Natural killer cell (primary cell): ENCODE measurements around the gene WDR86. TPM values are rescaled to one million over a fixed set of nuclear protein-coding genes. Genes with fewer than 3 reads are reported as not detected.
A peak's percentile ranks its signal among the peaks of the same experiment; 100 is the strongest.

Source experiments
- ATAC-seq, 3 donors: fragments of 150-1000 bp in 2 of 3; fragments of 200-7000 bp in 1 of 3; cut with Tn5 transposase; 1 replicate in 1 of 3; 2 replicates in 2 of 3; pipeline ENCODE4 v1.10.0; 2021; ENCODE audit warnings: mild to moderate bottlenecking in 2 of 3, moderate library complexity in 2 of 3
- DNase-seq, 2 donors: peaks; one replicate each; pipeline versions ENCODE4 v3.0.0 to v3.0.0-alpha.2; 2013 to 2021; ENCODE audit warnings: mixed read lengths in 1 of 2
- H3K27ac ChIP-seq: one replicate; pipeline ENCODE4 v1.5.1; 2013; ENCODE audit warnings: mild to moderate bottlenecking, low read length
- H3K27me3 ChIP-seq: one replicate; pipeline ENCODE4 v1.6.1; 2013; ENCODE audit warnings: low read length; ENCODE audit not compliant: control insufficient read depth, insufficient read depth
- H3K36me3 ChIP-seq: one replicate; pipeline ENCODE4 v1.6.1; 2013; ENCODE audit warnings: low read length; ENCODE audit not compliant: control insufficient read depth, insufficient read depth
- H3K4me1 ChIP-seq: one replicate; pipeline ENCODE4 v1.6.1; 2013; ENCODE audit warnings: low read length; ENCODE audit not compliant: control insufficient read depth, insufficient read depth
- H3K4me3 ChIP-seq: one replicate; pipeline ENCODE4 v1.5.1; 2013; ENCODE audit warnings: low read length
- H3K9me3 ChIP-seq: one replicate; pipeline ENCODE4 v1.6.1; 2013; ENCODE audit warnings: low read length; ENCODE audit not compliant: control insufficient read depth, insufficient read depth
- H3K27ac Mint-ChIP-seq, 2 donors: one replicate each; pipeline ENCODE4 v1.8.0; 2022; ENCODE audit warnings: mild to moderate bottlenecking in 2 of 2, mixed read lengths in 2 of 2, moderate library complexity in 1 of 2
- H3K27me3 Mint-ChIP-seq, 2 donors: one replicate each; pipeline ENCODE4 v1.8.0; 2022; ENCODE audit warnings: low read depth in 2 of 2, mixed read lengths in 2 of 2
- H3K36me3 Mint-ChIP-seq: one replicate; pipeline ENCODE4 v1.8.0; 2022; ENCODE audit warnings: mixed read lengths
- H3K4me1 Mint-ChIP-seq, 2 donors: one replicate each; pipeline ENCODE4 v1.8.0; 2022; ENCODE audit warnings: mixed read lengths in 2 of 2
- H3K4me3 Mint-ChIP-seq: one replicate; pipeline ENCODE4 v1.8.0; 2022; ENCODE audit warnings: mild to moderate bottlenecking, moderate library complexity, mixed read lengths
- H3K9me3 Mint-ChIP-seq, 2 donors: one replicate each; pipeline ENCODE4 v1.8.0; 2022; ENCODE audit warnings: mixed read lengths in 2 of 2
- CTCF ChIP-seq: fragments of 200-600 bp; IDR thresholded peaks from one replicate; pipeline ENCODE4 v1.8.0; 2022; ENCODE audit warnings: antibody characterized with exemption
- WGBS: methylation state at CpG from one replicate; pipeline ENCODE4 v1.1.7; 2013; ENCODE audit warnings: missing lambda C conversion rate; ENCODE audit not compliant: insufficient coverage; 5-methylcytosine and 5-hydroxymethylcytosine counted together
- intact Hi-C: fragments of 100-400 bp; cut with micrococcal nuclease; formaldehyde crosslinking; loops from one replicate; pipeline ENCODE4 v1.14.2; 2022
- total RNA-seq, 4 donors: library from RNA; stranded (reverse); fragments of 120-200 nt in 1 of 4; gene quantifications; one replicate each; pipeline versions ENCODE4 v1.2.3 to v1.2.4, GENCODE V29; 2013 to 2022

Gene WDR86
- total RNA-seq, 3 donors from 2014 or later (not counting 1 experiment from before 2014, with no cell fraction given), result 1.6 to 4.6 (median 2.1) TPM

GRCh38 chr7:151406051-151406875 lies 3.6 kb downstream of the WDR86 start:
- H3K27me3 Mint-ChIP-seq, result peaks cover 13 to 18% of the 10 kb centered on the region in 2 donors

GRCh38 chr7:151405588-151405987 lies 4.2 kb downstream of the WDR86 start:
- intact Hi-C loops, result no loop called here
- H3K27ac Mint-ChIP-seq, result peak overlapping the region in 1 of 2 donors; percentile 42

More at GRCh38 chr7:151406051-151406875, 3.6 kb downstream of the WDR86 start:
- no peaks in the 10 kb centered on the region for H3K36me3 Mint-ChIP-seq
- H3K4me3 ChIP-seq, result no peak overlapping the region
- no peaks in the 10 kb centered on the region for H3K36me3 ChIP-seq
- ATAC-seq (no peak), DNase-seq (no peak)
- H3K27ac Mint-ChIP-seq, result peak overlapping the region in 1 of 2 donors; percentile 42
- peaks cover 7 to 20% of the 10 kb centered on the region in 2 donors for H3K4me1 Mint-ChIP-seq
- H3K4me3 Mint-ChIP-seq, result no peak overlapping the region
- H3K27ac ChIP-seq, result no peak overlapping the region
- intact Hi-C loops, result no loop called here
- H3K4me1 ChIP-seq, result peaks cover 39% of the 10 kb centered on the region
- H3K9me3 Mint-ChIP-seq, result no peaks in the 10 kb centered on the region
- 96% methylated on average over 24 of the region's 24 CpGs for WGBS
- no peak for TF ChIP-seq CTCF
- H3K9me3 ChIP-seq, result no peaks in the 10 kb centered on the region
- H3K27me3 ChIP-seq, result peaks cover 12% of the 10 kb centered on the region

GRCh38 chr7:151405056-151405455 lies 4.8 kb downstream of the WDR86 start:
- Mint-ChIP-seq H3K27me3 (peaks cover 5 to 7% of the 10 kb centered on the region in 2 donors), H3K4me1 (peaks cover 7 to 9% of the 10 kb centered on the region in 2 donors), H3K36me3 (no peaks in the 10 kb centered on the region), H3K27ac (no peak overlapping the region), H3K4me3 (no peak overlapping the region), H3K9me3 (no peaks in the 10 kb centered on the region)
- TF ChIP-seq CTCF, result no peak
- Histone ChIP-seq H3K27ac (no peak overlapping the region), H3K27me3 (peaks cover under 1% of the 10 kb centered on the region), H3K9me3 (no peaks in the 10 kb centered on the region), H3K36me3 (no peaks in the 10 kb centered on the region), H3K4me3 (no peak overlapping the region), H3K4me1 (peaks cover 27% of the 10 kb centered on the region)
- WGBS, result 90% methylated on average over 9 of the region's 9 CpGs
- ATAC-seq (no peak), DNase-seq (no peak)
- intact Hi-C loops, result no loop called here

More at GRCh38 chr7:151405588-151405987, 4.2 kb downstream of the WDR86 start:
- peaks cover 6 to 11% of the 10 kb centered on the region in 2 donors for H3K27me3 Mint-ChIP-seq
- H3K4me1 ChIP-seq, result peaks cover 32% of the 10 kb centered on the region
- H3K4me3 Mint-ChIP-seq, result no peak overlapping the region
- DNase-seq (no peak), ATAC-seq (no peak)
- peaks cover 7 to 13% of the 10 kb centered on the region in 2 donors for H3K4me1 Mint-ChIP-seq
- TF ChIP-seq CTCF, result no peak
- H3K36me3 ChIP-seq, result no peaks in the 10 kb centered on the region
- H3K4me3 ChIP-seq, result no peak overlapping the region
- H3K27me3 ChIP-seq, result peaks cover 6% of the 10 kb centered on the region
- no peak overlapping the region for H3K27ac ChIP-seq
- 93% methylated on average over 10 of the region's 10 CpGs for WGBS
- no peaks in the 10 kb centered on the region for H3K9me3 ChIP-seq
- H3K9me3 Mint-ChIP-seq, result no peaks in the 10 kb centered on the region
- H3K36me3 Mint-ChIP-seq, result no peaks in the 10 kb centered on the region
